Stomach smooth muscle (tissue), 2 donors: Measurements from ENCODE around the gene AIFM2.

ENCODE experiments used
- H3K27ac ChIP-seq: one replicate; pipeline ENCODE4 v1.7.0; 2013; ENCODE audit warnings: mild to moderate bottlenecking, low read length, inconsistent platforms
- H3K27me3 ChIP-seq, 2 donors: one replicate each; pipeline ENCODE4 v1.7.0; 2013; ENCODE audit warnings: low read length in 2 of 2; ENCODE audit not compliant: insufficient read depth in 2 of 2, control insufficient read depth in 1 of 2
- H3K36me3 ChIP-seq, 2 donors: one replicate each; pipeline ENCODE4 v1.7.0; 2013; ENCODE audit warnings: low read length in 2 of 2; ENCODE audit not compliant: control insufficient read depth in 2 of 2, insufficient read depth in 2 of 2
- H3K4me1 ChIP-seq: one replicate; pipeline ENCODE4 v1.7.0; 2013; ENCODE audit warnings: low read length; ENCODE audit not compliant: control insufficient read depth, insufficient read depth
- H3K4me3 ChIP-seq, 2 donors: one replicate each; pipeline ENCODE4 v1.7.0; 2013; ENCODE audit warnings: low read length in 2 of 2
- H3K9ac ChIP-seq, 2 donors: one replicate each; pipeline ENCODE4 v1.7.0; 2013; ENCODE audit warnings: low read length in 2 of 2, mild to moderate bottlenecking in 1 of 2
- H3K9me3 ChIP-seq, 2 donors: one replicate each; pipeline ENCODE4 v1.7.0; 2013; ENCODE audit warnings: low read length in 2 of 2; ENCODE audit not compliant: control insufficient read depth in 2 of 2
- donor health status: healthy.
- donor health status: Pancreatic carcinoma.

AIFM2 gene

GRCh38 chr10:70146489-70147258 is 14.0 kb upstream of the AIFM2 start, which contains the start of gene TYSND1:
Gene TYSND1, minus strand, starts transcription at chr10:70146700. Its CDS starts 114 bp downstream, at chr10:70146586.
- Histone ChIP-seq H3K27me3 (no peaks in the 10 kb centered on the region), H3K9ac (peak within 1 kb of the TSS; percentile 75 to 82), H3K4me3 (peak within 1 kb of the TSS; percentile 84 to 91), H3K4me1 (peaks cover 26% of the 10 kb centered on the region), H3K9me3 (no peaks in the 10 kb centered on the region), H3K27ac (peak within 1 kb of the TSS; percentile 83), H3K36me3 (peaks cover 4 to 5% of the 10 kb centered on the region in 2 donors)

GRCh38 chr10:70145666-70146488 is 13.3 kb upstream of the AIFM2 start:
- no peaks in the 10 kb centered on the region for H3K36me3 ChIP-seq
- H3K4me3 ChIP-seq: peak overlapping the region; percentile 84 to 91
- peak overlapping the region; percentile 83 for H3K27ac ChIP-seq
- peaks cover 26% of the 10 kb centered on the region for H3K4me1 ChIP-seq
- H3K9ac ChIP-seq: peak overlapping the region; percentile 75 to 79
- no peaks in the 10 kb centered on the region for H3K27me3 ChIP-seq
- H3K9me3 ChIP-seq: no peaks in the 10 kb centered on the region

GRCh38 chr10:70145166-70145665 is 12.6 kb upstream of the AIFM2 start:
- Histone ChIP-seq H3K9me3 (no peaks in the 10 kb centered on the region), H3K4me3 (peak overlapping the region; percentile 84 to 91), H3K4me1 (peaks cover 26% of the 10 kb centered on the region), H3K9ac (peak overlapping the region; percentile 75 to 79), H3K27ac (peak overlapping the region; percentile 83), H3K36me3 (no peaks in the 10 kb centered on the region), H3K27me3 (no peaks in the 10 kb centered on the region)

- H3K27me3 ChIP-seq: no peaks in the 10 kb centered on the region
- H3K4me3 ChIP-seq: peak overlapping the region; percentile 84 to 91
- peaks cover 26% of the 10 kb centered on the region for H3K4me1 ChIP-seq
- peak overlapping the region; percentile 83 for H3K27ac ChIP-seq
- H3K9me3 ChIP-seq: no peaks in the 10 kb centered on the region
- peaks cover under 1 to 2% of the 10 kb centered on the region in 2 donors for H3K36me3 ChIP-seq
- H3K9ac ChIP-seq: peak overlapping the region; percentile 75 to 79
Observed at GRCh38 chr10:70144372-70145110, 11.9 kb upstream of the AIFM2 start.

- H3K27ac ChIP-seq: no peak overlapping the region
- H3K9ac ChIP-seq: no peak overlapping the region
- no peak overlapping the region for H3K4me3 ChIP-seq
- H3K36me3 ChIP-seq: peaks cover 4 to 7% of the 10 kb centered on the region in 2 donors
- peaks cover 26% of the 10 kb centered on the region for H3K4me1 ChIP-seq
- H3K27me3 ChIP-seq: no peaks in the 10 kb centered on the region
- H3K9me3 ChIP-seq: no peaks in the 10 kb centered on the region
Observed at GRCh38 chr10:70142555-70142954, 9.9 kb upstream of the AIFM2 start.

- H3K4me3 ChIP-seq: no peak overlapping the region
- no peaks in the 10 kb centered on the region for H3K27me3 ChIP-seq
- peaks cover 4 to 7% of the 10 kb centered on the region in 2 donors for H3K36me3 ChIP-seq
- H3K27ac ChIP-seq: no peak overlapping the region
- peaks cover 10% of the 10 kb centered on the region for H3K4me1 ChIP-seq
- H3K9ac ChIP-seq: no peak overlapping the region
- no peaks in the 10 kb centered on the region for H3K9me3 ChIP-seq
Observed at GRCh38 chr10:70140297-70140696, 7.7 kb upstream of the AIFM2 start.

GRCh38 chr10:70139997-70140250 is 7.3 kb upstream of the AIFM2 start:
- peaks cover 4 to 7% of the 10 kb centered on the region in 2 donors for H3K36me3 ChIP-seq
- H3K9me3 ChIP-seq: no peaks in the 10 kb centered on the region
- H3K4me3 ChIP-seq: no peak overlapping the region
- no peak overlapping the region for H3K9ac ChIP-seq
- H3K4me1 ChIP-seq: peaks cover 6% of the 10 kb centered on the region
- H3K27ac ChIP-seq: no peak overlapping the region
- H3K27me3 ChIP-seq: no peaks in the 10 kb centered on the region

- Histone ChIP-seq H3K4me3 (no peak overlapping the region), H3K36me3 (peaks cover 4 to 7% of the 10 kb centered on the region in 2 donors), H3K9me3 (no peaks in the 10 kb centered on the region), H3K9ac (no peak overlapping the region), H3K27me3 (no peaks in the 10 kb centered on the region), H3K27ac (no peak overlapping the region), H3K4me1 (peaks cover under 1% of the 10 kb centered on the region)
Observed at GRCh38 chr10:70139151-70139996, 6.7 kb upstream of the AIFM2 start.

- H3K4me3 ChIP-seq: no peak overlapping the region
- no peak overlapping the region for H3K9ac ChIP-seq
Observed at GRCh38 chr10:70137927-70138883, 5.6 kb upstream of the AIFM2 start.

More at GRCh38 chr10:70137927-70138883, 5.6 kb upstream of the AIFM2 start:
- Histone ChIP-seq H3K9me3 (no peaks in the 10 kb centered on the region), H3K27ac (no peak overlapping the region), H3K27me3 (no peaks in the 10 kb centered on the region), H3K4me1 (peaks cover 2% of the 10 kb centered on the region), H3K36me3 (peaks cover 4 to 7% of the 10 kb centered on the region in 2 donors)
